ENCODE data around the gene FAM47B. TPM values are rescaled to one million over a fixed set of nuclear protein-coding genes. Genes with fewer than 3 reads are reported as not detected.
A peak's percentile ranks its signal among the peaks of the same experiment; 100 is the strongest.

The FAM47B gene
- total RNA-seq, result not detected in 2 replicates
- polyA plus RNA-seq (2012), result not detected

DNA sequence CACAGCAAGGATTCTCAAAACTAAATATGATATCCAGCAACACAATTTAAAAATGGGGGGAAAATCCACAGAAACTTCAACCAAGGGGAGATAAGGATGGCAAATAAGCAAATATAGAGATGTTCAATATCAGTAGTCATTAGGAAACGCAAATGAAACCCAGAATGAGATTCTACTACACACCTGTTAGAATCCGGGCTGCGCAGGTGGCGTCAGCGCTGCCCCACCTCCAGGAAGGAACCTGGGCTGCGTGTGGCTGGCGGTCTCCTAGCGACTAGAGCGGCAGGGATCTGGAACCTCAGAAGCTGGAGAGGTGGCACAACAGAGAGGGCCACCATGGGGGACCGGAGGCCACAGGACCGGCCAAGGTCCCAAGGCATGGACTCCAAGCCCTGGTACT, at the start of gene FAM47B:
FAM47B (plus strand) TSS at position 301 of the 400 bp plus-strand sequence; CDS start at position 337, 36 bp downstream.
- no peak for DNase-seq (ENCODE audit: low read depth)

DNA sequence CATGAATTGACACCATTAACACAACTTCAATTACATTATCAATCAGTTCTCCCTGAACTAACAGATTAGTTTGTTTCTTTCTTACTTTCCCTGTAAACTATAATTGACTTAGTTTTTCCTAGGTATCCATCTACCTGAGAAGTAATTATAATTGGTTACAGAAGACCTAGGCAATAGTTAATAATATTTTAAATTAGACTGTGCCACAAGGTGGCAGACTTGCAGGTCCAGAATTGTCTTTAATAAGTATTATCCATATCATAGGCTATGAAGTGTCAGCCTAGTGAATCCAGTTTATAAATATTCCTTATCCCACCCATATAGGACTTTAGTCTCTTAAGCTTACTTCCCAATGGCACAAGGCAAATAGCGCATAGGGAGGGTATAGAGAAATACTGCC, 48.9 kb upstream of the FAM47B start:
- no peak for DNase-seq (ENCODE audit: low read depth)

DNA sequence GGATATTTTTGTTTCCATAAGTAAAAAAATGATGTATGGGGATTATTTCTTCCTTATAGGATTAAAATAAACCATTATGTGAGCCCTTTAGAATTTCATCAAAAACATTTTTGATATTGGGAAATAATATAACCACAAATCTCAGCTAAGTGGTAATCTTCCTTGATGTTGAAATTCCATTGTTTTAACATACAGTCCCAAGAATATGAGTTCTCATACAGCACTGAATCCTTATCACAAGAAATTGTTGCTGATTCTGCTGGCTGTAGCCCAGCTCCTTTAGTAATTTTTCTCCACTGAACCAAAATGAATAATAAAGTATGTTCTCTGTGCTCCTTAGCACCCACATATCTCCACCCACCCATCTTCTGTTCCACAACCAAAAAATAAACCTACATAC, 41.9 kb upstream of the FAM47B start:
- no peak for DNase-seq (ENCODE audit: low read depth)

DNA sequence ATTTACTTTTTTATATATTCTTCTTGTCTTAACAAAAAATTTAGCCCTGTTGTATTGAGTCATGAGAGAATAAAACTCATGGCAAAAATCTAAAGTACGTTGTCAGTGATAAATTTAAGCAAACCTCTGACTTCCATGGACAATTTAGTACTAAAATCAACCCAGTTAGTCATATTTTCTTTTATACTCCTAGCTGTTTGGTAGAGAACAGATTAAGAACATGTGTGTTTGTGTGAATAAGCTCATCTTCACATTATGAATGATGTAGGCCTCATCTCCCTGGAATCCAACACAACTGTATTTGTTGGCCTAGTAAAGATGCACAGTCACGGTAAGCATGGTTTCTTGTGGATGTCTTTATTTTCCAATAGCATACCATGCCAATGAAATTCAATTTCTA, 40.8 kb upstream of the FAM47B start:
- no peak for DNase-seq (ENCODE audit: low read depth)

DNA sequence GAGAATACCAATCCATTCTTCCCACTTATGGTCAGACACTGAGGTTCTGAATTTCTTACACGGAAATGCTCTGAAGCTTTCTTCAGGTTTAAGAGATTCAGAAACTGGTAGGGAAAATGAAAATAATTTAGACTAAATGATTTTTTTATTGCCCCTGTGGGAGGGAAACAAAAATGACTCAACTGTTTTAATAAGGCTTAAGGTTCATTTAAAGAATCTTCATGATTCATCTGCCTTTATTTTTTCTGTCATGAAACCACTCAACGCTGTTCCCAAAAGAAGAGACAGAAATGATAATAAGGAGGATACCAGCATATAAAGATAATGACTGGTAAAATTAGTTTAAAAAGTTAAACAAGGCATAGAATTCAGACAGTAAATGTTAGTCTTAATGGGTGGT, 39.3 kb upstream of the FAM47B start:
- no peak for DNase-seq (ENCODE audit: low read depth)

DNA sequence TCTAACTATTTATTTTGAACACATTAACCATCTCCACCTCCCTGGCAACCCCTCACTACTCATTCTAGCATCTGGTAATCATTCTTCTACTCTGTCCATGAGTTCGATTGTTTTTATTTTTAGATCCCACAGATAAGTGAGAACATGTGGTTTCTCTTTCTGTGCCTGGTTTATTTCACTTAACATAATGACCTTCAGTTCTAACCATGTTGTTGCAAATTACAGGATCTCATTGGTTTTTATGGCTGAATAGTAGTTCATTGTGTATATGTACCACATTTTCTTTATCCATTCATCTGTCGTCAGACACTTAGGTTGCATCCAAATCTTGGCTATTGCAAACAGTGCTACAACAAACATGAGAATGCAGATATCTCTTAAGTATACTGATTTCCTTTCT, 33.4 kb upstream of the FAM47B start:
- DNase-seq (ENCODE audit: low read depth), result no peak

DNA sequence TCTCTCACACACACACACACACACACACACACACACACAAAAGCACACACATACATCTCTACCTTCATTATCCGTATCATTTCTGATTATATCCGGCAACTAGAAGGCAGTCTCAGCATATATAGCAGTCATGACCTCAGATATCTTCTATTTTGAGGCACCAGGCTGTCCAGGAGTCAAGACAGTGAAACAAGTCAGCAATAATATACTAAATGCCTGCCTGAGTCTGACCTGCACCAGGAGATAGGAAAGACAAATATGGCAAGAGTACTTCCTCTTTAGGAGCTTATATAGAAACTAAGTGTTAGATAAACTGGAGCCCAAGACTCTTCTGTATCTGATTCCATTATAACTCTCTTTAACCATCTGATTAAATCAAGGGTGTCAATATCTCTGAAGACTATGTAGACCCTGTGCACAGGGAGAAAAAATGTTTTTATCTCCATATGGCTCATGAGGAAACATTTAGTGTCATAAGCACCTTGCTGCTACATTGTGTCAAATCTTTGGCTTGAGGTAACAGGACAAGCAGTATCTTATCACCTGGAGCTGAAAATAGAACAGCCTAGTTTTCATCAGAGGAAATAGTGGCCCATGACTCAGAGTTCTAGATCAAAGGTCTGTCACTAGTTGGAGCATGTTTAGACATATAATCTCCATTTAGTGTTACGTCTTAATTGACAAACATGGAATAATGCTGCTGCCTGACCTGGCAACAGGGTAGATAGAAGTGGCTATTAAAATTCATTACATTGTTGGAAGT, 27.0 kb upstream of the FAM47B start:
- no peak for DNase-seq (ENCODE audit: low read depth)

DNA sequence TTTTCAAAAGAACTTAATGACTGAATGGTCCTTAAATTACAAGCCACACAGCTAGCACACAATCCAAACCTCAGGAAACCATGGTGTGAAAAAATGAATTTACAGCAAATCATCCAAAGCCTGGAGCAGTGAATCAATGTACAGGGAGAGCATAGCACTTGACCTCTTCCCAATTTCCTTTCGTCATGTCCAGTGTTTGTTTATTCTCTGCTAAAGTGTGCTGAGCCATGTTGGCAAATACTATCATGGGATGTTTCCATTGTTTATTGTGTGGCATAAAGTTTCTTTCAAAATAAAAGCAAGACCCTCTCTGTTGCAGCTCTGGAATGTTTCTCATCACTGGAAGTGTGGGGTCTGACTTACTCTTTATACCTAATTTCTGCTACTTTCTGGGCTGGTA, 25.4 kb upstream of the FAM47B start:
- no peak for DNase-seq (ENCODE audit: low read depth)

DNA sequence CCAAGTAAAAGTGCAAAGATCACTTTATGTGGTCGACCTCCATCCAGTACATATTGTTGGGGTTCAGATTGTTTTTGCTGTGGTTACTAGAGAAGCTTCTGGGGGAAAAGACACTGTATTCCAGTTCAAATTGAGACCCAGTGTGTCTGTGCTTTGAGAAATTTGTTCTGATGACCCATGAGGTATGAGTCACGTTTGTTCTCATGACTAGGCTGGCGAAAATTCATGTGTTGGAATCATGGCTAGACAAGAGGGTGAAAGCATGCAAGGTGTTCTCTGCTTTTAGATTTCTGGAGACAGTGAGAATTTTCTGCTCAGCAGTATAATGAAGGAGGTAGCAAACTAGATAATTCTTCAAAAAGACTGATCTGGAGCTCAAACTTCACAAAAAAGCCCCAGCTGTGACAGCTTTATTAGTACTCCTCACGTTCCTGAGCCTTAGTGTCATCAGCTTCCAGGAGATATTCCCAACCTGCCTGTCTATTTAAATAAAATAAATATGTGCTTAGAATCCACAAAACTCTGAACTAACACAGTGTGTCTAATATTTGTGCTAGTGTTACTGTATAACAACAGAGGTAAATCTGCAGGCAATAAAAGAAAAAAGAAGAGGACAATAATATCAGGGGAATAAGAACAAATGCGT, 24.4 kb upstream of the FAM47B start:
- DNase-seq (ENCODE audit: low read depth), result peak; percentile 28

DNA sequence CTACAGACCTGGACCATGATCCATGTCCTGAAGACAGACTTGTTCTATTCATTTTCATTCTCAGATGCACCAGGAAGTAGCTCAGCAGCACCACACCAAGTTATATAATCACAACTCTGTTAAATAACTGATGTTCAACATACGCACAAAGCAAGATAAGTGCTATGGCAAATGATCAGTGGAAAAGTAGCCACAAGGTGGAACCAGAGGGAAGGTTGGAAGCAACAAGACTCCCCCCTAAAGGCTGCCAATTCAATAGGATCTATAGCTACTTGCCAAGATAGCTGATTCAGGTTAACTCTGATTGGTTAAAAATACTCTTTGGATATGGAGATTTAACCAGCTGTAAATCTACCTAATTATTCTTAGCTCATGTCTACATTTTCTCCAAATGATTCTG, 23.7 kb upstream of the FAM47B start:
- peak; percentile 45 for DNase-seq (ENCODE audit: low read depth)

DNA sequence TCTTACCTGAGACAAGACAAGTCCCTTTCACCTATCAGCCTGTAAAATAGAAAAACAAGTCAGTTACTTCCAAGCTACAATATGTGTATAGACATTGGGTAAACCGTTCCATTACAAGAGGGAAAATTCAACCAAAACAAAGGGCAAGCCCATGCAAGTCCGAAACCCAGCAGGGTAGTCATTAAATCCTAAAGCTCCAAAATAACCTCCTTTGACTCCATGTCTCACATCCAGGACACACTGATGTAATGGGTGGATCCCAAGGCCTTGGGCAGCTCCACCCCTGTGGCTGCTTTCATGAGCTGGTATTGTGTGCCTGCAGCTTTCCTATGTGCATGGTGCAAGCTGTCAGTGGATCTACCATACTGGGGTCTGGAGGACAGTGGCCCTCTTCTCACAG, 14.7 kb upstream of the FAM47B start:
- no peak for DNase-seq (ENCODE audit: low read depth)

DNA sequence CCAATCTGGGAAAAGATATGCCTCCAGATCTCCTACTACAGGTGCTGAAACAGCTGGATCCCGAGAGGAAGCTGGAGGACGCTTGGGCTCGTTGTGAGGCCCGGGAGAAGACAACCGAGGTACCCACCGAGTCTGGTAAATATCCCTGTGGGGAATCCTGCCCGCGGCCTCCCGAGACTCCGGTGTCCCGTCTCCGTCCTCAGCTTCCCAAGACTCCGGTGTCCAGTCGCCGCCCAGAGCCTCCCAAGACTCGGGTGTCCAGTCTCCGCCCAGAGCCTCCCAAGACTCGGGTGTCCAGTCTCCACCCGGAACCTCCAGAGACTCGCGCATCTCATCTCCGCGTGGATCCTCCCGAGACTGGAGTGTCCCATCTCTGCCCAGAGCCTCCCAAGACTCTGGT, 639 bp downstream of the FAM47B start:
- no peak for DNase-seq (ENCODE audit: low read depth)

DNA sequence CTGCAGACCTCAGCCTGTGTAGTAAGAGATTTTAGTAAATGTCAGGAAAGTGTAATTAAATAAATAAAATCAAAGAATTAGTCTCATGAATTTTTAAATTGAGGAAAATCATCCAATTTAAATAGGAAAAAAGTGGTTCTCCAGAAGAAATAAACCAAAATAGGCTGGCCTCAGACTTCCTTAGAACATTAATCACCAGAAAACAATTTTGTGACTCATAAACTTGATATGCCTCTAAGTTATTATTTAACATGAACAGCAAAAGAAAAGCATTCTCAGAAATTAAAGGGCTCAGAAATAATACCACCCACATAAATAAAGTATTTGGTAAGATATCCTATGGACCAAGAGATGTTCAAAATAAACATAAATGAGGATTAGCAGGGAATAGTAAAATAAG, 14.3 kb downstream of the FAM47B start:
- peak; percentile 12 for DNase-seq (ENCODE audit: low read depth)

DNA sequence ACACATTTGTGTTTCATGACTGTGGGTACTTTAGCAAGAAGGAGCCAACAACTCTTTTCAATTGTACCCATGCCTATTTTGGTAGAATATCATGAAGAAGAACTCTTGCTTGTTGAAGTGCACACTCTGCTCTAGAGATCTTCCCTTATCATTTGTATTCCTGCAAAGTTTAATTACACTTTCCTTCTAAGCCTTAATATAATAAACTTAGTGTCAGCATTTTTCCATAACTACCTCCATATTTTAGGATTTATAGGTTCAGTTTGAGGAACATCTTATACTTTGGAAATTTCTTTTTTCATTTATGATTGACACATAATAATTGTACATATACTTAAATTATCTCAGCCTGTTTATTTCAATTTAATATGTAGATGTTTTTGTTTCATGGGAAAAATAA, 19.1 kb downstream of the FAM47B start:
- no peak for DNase-seq (ENCODE audit: low read depth)

DNA sequence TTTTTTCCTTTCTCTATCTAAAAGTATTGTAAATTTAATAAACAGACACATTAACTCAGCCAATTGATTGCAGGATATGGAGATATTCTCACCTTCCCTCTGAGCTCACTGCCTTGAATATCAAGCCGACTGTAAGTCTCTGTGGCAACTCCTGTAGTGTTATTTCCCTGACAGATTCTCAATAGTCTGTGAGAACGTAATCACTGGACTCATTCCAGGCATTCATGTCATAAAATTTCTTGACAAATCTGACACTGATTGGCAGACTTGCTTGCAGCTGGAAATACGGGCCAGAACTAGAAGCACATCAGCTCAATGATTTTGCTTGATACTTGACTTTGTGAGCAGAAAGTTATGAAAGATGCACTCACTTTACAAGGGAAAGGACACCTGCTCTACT, 29.6 kb downstream of the FAM47B start:
- no peak for DNase-seq (ENCODE audit: low read depth)

DNA sequence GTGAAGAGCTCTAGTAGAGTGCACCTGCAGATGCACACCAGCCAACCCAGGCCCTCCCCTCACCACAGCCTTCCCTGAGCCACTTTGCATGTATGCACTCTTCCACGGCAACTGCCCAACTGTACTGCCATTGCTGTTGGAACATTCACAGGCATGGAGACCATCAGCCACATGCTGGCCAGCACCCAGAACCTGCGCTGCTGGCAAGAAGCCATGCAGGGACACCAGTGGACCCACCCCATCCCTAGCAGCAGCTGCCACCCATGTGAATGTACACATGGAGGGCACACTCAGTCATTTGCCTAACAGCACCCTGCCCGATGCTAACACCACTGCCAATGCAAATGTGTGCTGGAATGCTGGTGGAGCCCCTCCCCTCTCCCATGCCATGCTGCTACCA, 35.6 kb downstream of the FAM47B start:
- no peak for DNase-seq (ENCODE audit: low read depth)

DNA sequence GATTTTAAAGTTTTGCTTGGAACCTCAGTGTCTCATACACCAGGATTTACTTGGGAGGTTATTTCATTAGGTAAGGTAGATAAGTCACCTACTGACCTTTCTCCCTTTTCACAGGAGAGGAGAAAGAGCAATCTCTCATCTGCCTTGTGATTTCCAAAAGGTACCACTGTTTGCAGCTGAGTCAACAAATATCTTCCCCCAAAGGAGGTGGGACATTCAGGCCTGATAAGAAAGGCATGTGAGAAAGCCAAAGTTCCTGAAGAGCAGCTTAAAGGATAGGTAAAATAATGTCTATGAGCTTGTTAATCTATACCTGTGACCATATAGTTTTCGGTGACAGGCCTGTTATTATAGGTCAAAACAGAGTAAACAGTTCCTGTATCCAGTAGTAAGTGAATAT, 45.0 kb downstream of the FAM47B start:
- no peak for DNase-seq (ENCODE audit: low read depth)
